Neural cell (in vitro differentiated cells): ENCODE data around the gene NRG2. TPM values are rescaled to one million over a fixed set of nuclear protein-coding genes. Genes with fewer than 3 reads are reported as not detected.

ENCODE experiments used
- H2AFZ ChIP-seq: fragments of 200-600, 300-800 bp; sonication (generic), shearing (Covaris generic); 2 replicates; pipeline ENCODE4 v1.6.0; 2014; ENCODE audit warnings: low read depth, mild to moderate bottlenecking, antibody characterized with exemption, low read length, moderate library complexity
- H3F3A ChIP-seq: fragments of 200-600 bp; shearing (Covaris generic); 2 replicates; pipeline ENCODE4 v1.6.1; 2016; ENCODE audit warnings: mild to moderate bottlenecking, moderate library complexity, mixed read lengths, antibody characterized with exemption, low read length; ENCODE audit not compliant: insufficient read depth, poor library complexity, severe bottlenecking
- H3K27ac ChIP-seq: fragments of 200-600, 300-800 bp; sonication (generic), shearing (Covaris generic); 2 replicates; pipeline ENCODE4 v1.5.1; 2014; ENCODE audit warnings: mild to moderate bottlenecking, low read length, moderate library complexity
- H3K27me3 ChIP-seq: fragments of 300-800, 200-600 bp; sonication (generic), shearing (Covaris generic); 2 replicates; pipeline ENCODE4 v1.6.0; 2014; ENCODE audit warnings: mild to moderate bottlenecking, low read depth, low read length, moderate library complexity; ENCODE audit not compliant: insufficient read depth
- H3K36me3 ChIP-seq: fragments of 300-800, 200-600 bp; sonication (generic), shearing (Covaris generic); 2 replicates; pipeline ENCODE4 v1.5.1; 2014; ENCODE audit warnings: mild to moderate bottlenecking, antibody characterized with exemption, low read length, moderate library complexity; ENCODE audit not compliant: insufficient read depth
- H3K4me2 ChIP-seq: fragments of 300-800, 200-600 bp; sonication (generic), shearing (Covaris generic); 2 replicates; pipeline ENCODE4 v1.6.0; 2014; ENCODE audit warnings: mild to moderate bottlenecking, low read length
- H3K4me3 ChIP-seq: fragments of 300-800, 200-600 bp; sonication (generic), shearing (Covaris generic); 2 replicates; pipeline ENCODE4 v1.5.1; 2014; ENCODE audit warnings: mild to moderate bottlenecking, low read length, moderate library complexity
- H3K79me2 ChIP-seq: fragments of 200-600 bp; shearing (Covaris generic); replicated peaks from 2 replicates; pipeline ENCODE4 v1.6.0; 2014; ENCODE audit warnings: mild to moderate bottlenecking, low read length, moderate library complexity; ENCODE audit not compliant: insufficient read depth
- H3K9ac ChIP-seq: fragments of 300-800, 200-600 bp; sonication (generic), shearing (Covaris generic); 2 replicates; pipeline ENCODE4 v1.6.1; 2016; ENCODE audit warnings: mild to moderate bottlenecking, low read length, mixed read lengths
- H3K9me2 ChIP-seq: fragments of 200-600 bp; shearing (Covaris generic); 2 replicates; pipeline ENCODE4 v1.6.1; 2016; ENCODE audit warnings: mild to moderate bottlenecking, low read length, mixed read lengths; ENCODE audit not compliant: insufficient read depth
- H3K9me3 ChIP-seq: fragments of 200-600, 300-800 bp; sonication (generic), shearing (Covaris generic); 2 replicates; pipeline ENCODE4 v1.6.1; 2016; ENCODE audit warnings: mild to moderate bottlenecking, mixed run types, low read length, moderate library complexity, mixed read lengths
- H4K20me1 ChIP-seq: fragments of 200-600 bp; shearing (Covaris generic); 2 replicates; pipeline ENCODE4 v1.6.1; 2016; ENCODE audit warnings: mild to moderate bottlenecking, mixed run types; ENCODE audit not compliant: insufficient read depth
- CTCF ChIP-seq: fragments of 450-650 bp; IDR thresholded peaks from 2 replicates; pipeline ENCODE4 v1.5.1; 2014; ENCODE audit warnings: antibody characterized with exemption, mild to moderate bottlenecking, moderate library complexity; ENCODE audit not compliant: poor library complexity, severe bottlenecking
- EP300 ChIP-seq: fragments of 450-650 bp; conservative IDR thresholded peaks from 2 replicates; pipeline ENCODE4 v1.6.1; 2014; ENCODE audit warnings: antibody characterized with exemption, mild to moderate bottlenecking, moderate library complexity; ENCODE audit not compliant: poor library complexity, severe bottlenecking
- EZH2 ChIP-seq: fragments of 200-600, 300-800 bp; shearing (Covaris generic), sonication (generic); IDR thresholded peaks from 2 replicates; pipeline ENCODE4 v1.6.1; 2014; ENCODE audit warnings: antibody characterized with exemption, low read length, borderline replicate concordance, mild to moderate bottlenecking; ENCODE audit not compliant: insufficient read depth, poor library complexity, severe bottlenecking
- MXI1 ChIP-seq: fragments of 450-650 bp; conservative IDR thresholded peaks from 2 replicates; pipeline ENCODE4 v1.6.1; 2014; ENCODE audit warnings: antibody characterized with exemption, mild to moderate bottlenecking; ENCODE audit not compliant: poor library complexity, severe bottlenecking
- POLR2AphosphoS5 ChIP-seq: IDR thresholded peaks from 2 replicates; pipeline ENCODE4 v1.6.1; 2012
- RAD21 ChIP-seq: fragments of 450-650 bp; conservative IDR thresholded peaks from 2 replicates; pipeline ENCODE4 v1.6.1; 2014; ENCODE audit warnings: antibody characterized with exemption, mild to moderate bottlenecking, moderate library complexity
- SMC3 ChIP-seq: fragments of 450-650 bp; conservative IDR thresholded peaks from 2 replicates; pipeline ENCODE4 v1.6.1; 2014; ENCODE audit warnings: antibody characterized with exemption, mild to moderate bottlenecking, moderate library complexity; ENCODE audit not compliant: poor library complexity
- TAF1 ChIP-seq: IDR thresholded peaks from 2 replicates; pipeline ENCODE4 v1.6.1; 2012; ENCODE audit warnings: low read depth
- polyA plus RNA-seq: library from polyadenylated mRNA; depleted of rRNA; stranded (reverse); fragments of >200 nt; gene quantifications from 2 replicates; pipeline ENCODE4 v1.2.3, GENCODE V29; 2014
- TF ChIP-seq, protein P1 (sequence below): IDR thresholded peaks from 2 replicates; pipeline ENCODE4 v1.6.1; 2012; ENCODE audit warnings: borderline replicate concordance

Gene NRG2
- polyA plus RNA-seq, 1 donor from 2014 or later, result 5.4 TPM

DNA sequence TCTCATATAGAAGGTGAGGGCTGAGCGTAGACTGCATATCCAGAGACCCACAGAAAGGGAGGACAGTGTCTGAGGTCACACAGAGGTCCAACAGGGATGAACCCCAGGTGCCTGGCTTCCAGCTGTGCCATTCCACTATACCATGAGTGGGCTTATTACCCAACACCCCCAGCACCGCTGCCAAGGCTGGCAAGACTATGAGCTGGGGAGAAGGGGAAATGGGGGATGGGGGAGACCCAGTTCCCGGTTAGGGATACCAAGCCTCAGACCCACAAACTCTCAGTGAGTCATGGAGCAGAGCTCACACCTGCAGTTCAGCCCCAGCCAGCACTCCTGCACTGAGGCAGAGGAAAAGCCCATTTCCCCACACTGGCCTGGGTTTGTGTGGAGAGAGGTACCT, 141.1 kb downstream of the NRG2 start:
- no peak for TF ChIP-seq CTCF
- no peak for TF ChIP-seq RAD21
- TF ChIP-seq POLR2AphosphoS5, result no peak
- no peak for TF ChIP-seq TAF1
- no peak for TF ChIP-seq SMC3
- TF ChIP-seq EZH2, result no peak
- TF ChIP-seq EP300, result no peak
- no peak for TF ChIP-seq MXI1
- TF ChIP-seq, protein P1, sequence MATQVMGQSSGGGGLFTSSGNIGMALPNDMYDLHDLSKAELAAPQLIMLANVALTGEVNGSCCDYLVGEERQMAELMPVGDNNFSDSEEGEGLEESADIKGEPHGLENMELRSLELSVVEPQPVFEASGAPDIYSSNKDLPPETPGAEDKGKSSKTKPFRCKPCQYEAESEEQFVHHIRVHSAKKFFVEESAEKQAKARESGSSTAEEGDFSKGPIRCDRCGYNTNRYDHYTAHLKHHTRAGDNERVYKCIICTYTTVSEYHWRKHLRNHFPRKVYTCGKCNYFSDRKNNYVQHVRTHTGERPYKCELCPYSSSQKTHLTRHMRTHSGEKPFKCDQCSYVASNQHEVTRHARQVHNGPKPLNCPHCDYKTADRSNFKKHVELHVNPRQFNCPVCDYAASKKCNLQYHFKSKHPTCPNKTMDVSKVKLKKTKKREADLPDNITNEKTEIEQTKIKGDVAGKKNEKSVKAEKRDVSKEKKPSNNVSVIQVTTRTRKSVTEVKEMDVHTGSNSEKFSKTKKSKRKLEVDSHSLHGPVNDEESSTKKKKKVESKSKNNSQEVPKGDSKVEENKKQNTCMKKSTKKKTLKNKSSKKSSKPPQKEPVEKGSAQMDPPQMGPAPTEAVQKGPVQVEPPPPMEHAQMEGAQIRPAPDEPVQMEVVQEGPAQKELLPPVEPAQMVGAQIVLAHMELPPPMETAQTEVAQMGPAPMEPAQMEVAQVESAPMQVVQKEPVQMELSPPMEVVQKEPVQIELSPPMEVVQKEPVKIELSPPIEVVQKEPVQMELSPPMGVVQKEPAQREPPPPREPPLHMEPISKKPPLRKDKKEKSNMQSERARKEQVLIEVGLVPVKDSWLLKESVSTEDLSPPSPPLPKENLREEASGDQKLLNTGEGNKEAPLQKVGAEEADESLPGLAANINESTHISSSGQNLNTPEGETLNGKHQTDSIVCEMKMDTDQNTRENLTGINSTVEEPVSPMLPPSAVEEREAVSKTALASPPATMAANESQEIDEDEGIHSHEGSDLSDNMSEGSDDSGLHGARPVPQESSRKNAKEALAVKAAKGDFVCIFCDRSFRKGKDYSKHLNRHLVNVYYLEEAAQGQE, result no peak
- peaks cover 51% of the 10 kb centered on the region for H3K27me3 ChIP-seq
- H3K9me2 ChIP-seq, result no peaks in the 10 kb centered on the region
- no peak overlapping the region for H3K9ac ChIP-seq
- no peak overlapping the region for H2AFZ ChIP-seq
- H3K27ac ChIP-seq, result no peak overlapping the region
- H3F3A ChIP-seq, result no peaks in the 10 kb centered on the region
- H4K20me1 ChIP-seq, result no peaks in the 10 kb centered on the region
- H3K4me3 ChIP-seq, result no peak overlapping the region
- no peaks in the 10 kb centered on the region for H3K9me3 ChIP-seq
- H3K4me2 ChIP-seq, result no peak overlapping the region
- no peaks in the 10 kb centered on the region for H3K79me2 ChIP-seq
- no peaks in the 10 kb centered on the region for H3K36me3 ChIP-seq

GRCh38 chr5:139901251-139901575, 141.9 kb downstream of the NRG2 start:
- no peak overlapping the region for H3K27ac ChIP-seq
- no peaks in the 10 kb centered on the region for H4K20me1 ChIP-seq

More at GRCh38 chr5:139901251-139901575, 141.9 kb downstream of the NRG2 start:
- H3K36me3 ChIP-seq, result no peaks in the 10 kb centered on the region
- no peak overlapping the region for H2AFZ ChIP-seq
- H3K9me2 ChIP-seq, result no peaks in the 10 kb centered on the region
- H3K4me2 ChIP-seq, result no peak overlapping the region
- H3F3A ChIP-seq, result no peaks in the 10 kb centered on the region
- no peaks in the 10 kb centered on the region for H3K79me2 ChIP-seq
- H3K27me3 ChIP-seq, result peaks cover 51% of the 10 kb centered on the region
- no peak overlapping the region for H3K4me3 ChIP-seq
- no peak for TF ChIP-seq EZH2
- TF ChIP-seq MXI1, result no peak
- TF ChIP-seq CTCF, result no peak
- TF ChIP-seq, protein P1, result no peak
- TF ChIP-seq EP300, result no peak
- TF ChIP-seq SMC3, result no peak
- no peak for TF ChIP-seq TAF1
- TF ChIP-seq POLR2AphosphoS5, result no peak
- TF ChIP-seq RAD21, result no peak
- no peak overlapping the region for H3K9ac ChIP-seq
- no peaks in the 10 kb centered on the region for H3K9me3 ChIP-seq
